Measurements from ENCODE around the gene GFRA4. TPM values are rescaled to one million over a fixed set of nuclear protein-coding genes. Genes with fewer than 3 reads are reported as not detected.

Gene GFRA4
- total and polyA plus RNA-seq, 2 experiments from 2014 or later = not detected

- no peaks in the 10 kb centered on the region for H4K20me1 ChIP-seq (ENCODE audit: insufficient read depth, poor library complexity, severe bottlenecking)
- H3K4me3 ChIP-seq = no peak overlapping the region
- peaks cover 19% of the 10 kb centered on the region for H3K27me3 ChIP-seq
- H3K4me2 ChIP-seq = no peak overlapping the region
- H3K79me2 ChIP-seq = no peaks in the 10 kb centered on the region
- 83% methylated on average over 57 of the region's 90 CpGs for WGBS (ENCODE audit: low lambda C conversion rate, missing lambda C conversion rate)
- no peaks in the 10 kb centered on the region for H3K36me3 ChIP-seq (replicated peaks; ENCODE audit: insufficient read depth, low read depth)
- no peak overlapping the region for H3K27ac ChIP-seq
- peaks cover 16% of the 10 kb centered on the region for H3K4me1 ChIP-seq (ENCODE audit: insufficient read depth)
- no peak for TF ChIP-seq CTCF (IDR thresholded peaks at IDR 0.05; ENCODE audit: poor library complexity)
- no peak for TF ChIP-seq EZH2phosphoT487 (IDR thresholded peaks at IDR 0.05; ENCODE audit: low read depth, severe bottlenecking, unreplicated experiment)
- TF ChIP-seq EZH2 (IDR thresholded peaks at IDR 0.05; ENCODE audit: borderline replicate concordance) = no peak
- H3K9me3 ChIP-seq (ENCODE audit: low read depth) = no peaks in the 10 kb centered on the region
- no peak overlapping the region for H2AFZ ChIP-seq
- no peak for DNase-seq (ENCODE audit: low spot score)
- no peaks in the 10 kb centered on the region for H3K9me2 ChIP-seq (replicated peaks; ENCODE audit: insufficient read depth)
Observed at GRCh38 chr20:3673221-3674070, 10.2 kb upstream of the GFRA4 start.

- DNase-seq (ENCODE audit: low spot score) = no peak
- Histone ChIP-seq H3K79me2 (no peaks in the 10 kb centered on the region), H3K4me2 (peak overlapping the region; percentile 69)
Observed at GRCh38 chr20:3672547-3673171, 9.5 kb upstream of the GFRA4 start.

DNA sequence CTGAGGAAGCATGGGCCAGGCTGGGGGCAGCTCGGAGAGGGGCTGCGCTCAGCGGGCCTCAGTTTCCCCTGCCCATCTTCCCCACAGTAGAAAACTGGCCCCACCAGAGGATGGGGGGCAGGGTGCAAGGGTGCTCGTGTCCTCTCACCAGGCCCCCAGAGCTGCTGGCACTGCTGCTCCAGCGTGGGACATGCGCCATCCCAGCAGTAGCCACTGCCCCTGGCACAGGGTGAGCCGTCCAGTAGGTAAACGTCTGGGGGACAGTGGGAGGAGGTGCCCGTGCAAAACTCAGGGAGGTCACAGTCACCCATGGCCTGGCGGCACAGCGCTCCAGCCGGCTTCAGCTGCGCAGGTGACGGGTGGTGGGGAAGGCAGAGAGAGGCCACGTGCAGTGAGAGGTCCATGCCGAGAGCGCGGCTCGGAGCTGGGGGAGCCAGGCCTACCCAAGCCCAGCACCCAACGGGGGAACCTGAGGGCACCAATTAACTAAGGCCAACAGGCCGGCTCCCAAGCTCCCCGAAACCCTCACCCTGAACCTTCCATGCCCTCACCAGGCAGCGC, 8.9 kb upstream of the GFRA4 start:
- no peaks in the 10 kb centered on the region for H3K79me2 ChIP-seq
- 69% methylated on average over 23 of the region's 23 CpGs for WGBS (ENCODE audit: low lambda C conversion rate, missing lambda C conversion rate)
- TF ChIP-seq EZH2 (IDR thresholded peaks at IDR 0.05; ENCODE audit: borderline replicate concordance) = no peak
- H3K27me3 ChIP-seq = peaks cover 19% of the 10 kb centered on the region
- no peaks in the 10 kb centered on the region for H3K9me3 ChIP-seq (ENCODE audit: low read depth)
- H3K4me2 ChIP-seq = no peak overlapping the region
- no peaks in the 10 kb centered on the region for H3K9me2 ChIP-seq (replicated peaks; ENCODE audit: insufficient read depth)
- no peak overlapping the region for H2AFZ ChIP-seq
- DNase-seq (ENCODE audit: low spot score) = no peak
- H3K36me3 ChIP-seq (replicated peaks; ENCODE audit: insufficient read depth, low read depth) = no peaks in the 10 kb centered on the region
- peaks cover 4% of the 10 kb centered on the region for H3K4me1 ChIP-seq (ENCODE audit: insufficient read depth)
- H4K20me1 ChIP-seq (ENCODE audit: insufficient read depth, poor library complexity, severe bottlenecking) = no peaks in the 10 kb centered on the region
- no peak overlapping the region for H3K4me3 ChIP-seq
- no peak overlapping the region for H3K27ac ChIP-seq

More at GRCh38 chr20:3672547-3673171, 9.5 kb upstream of the GFRA4 start:
- TF ChIP-seq EZH2phosphoT487 (IDR thresholded peaks at IDR 0.05; ENCODE audit: low read depth, severe bottlenecking, unreplicated experiment) = no peak
- peak; percentile 44 for TF ChIP-seq EZH2 (IDR thresholded peaks at IDR 0.05; ENCODE audit: borderline replicate concordance)
- WGBS (ENCODE audit: low lambda C conversion rate, missing lambda C conversion rate) = 32% methylated on average over 40 of the region's 58 CpGs
- Histone ChIP-seq H3K9me2 (replicated peaks; ENCODE audit: insufficient read depth) (no peaks in the 10 kb centered on the region), H3K4me3 (no peak overlapping the region), H3K27me3 (peaks cover 19% of the 10 kb centered on the region), H4K20me1 (ENCODE audit: insufficient read depth, poor library complexity, severe bottlenecking) (no peaks in the 10 kb centered on the region), H3K27ac (no peak overlapping the region), H3K9me3 (ENCODE audit: low read depth) (no peaks in the 10 kb centered on the region), H3K36me3 (replicated peaks; ENCODE audit: insufficient read depth, low read depth) (no peaks in the 10 kb centered on the region), H2AFZ (no peak overlapping the region), H3K4me1 (ENCODE audit: insufficient read depth) (peaks cover 8% of the 10 kb centered on the region)

DNA sequence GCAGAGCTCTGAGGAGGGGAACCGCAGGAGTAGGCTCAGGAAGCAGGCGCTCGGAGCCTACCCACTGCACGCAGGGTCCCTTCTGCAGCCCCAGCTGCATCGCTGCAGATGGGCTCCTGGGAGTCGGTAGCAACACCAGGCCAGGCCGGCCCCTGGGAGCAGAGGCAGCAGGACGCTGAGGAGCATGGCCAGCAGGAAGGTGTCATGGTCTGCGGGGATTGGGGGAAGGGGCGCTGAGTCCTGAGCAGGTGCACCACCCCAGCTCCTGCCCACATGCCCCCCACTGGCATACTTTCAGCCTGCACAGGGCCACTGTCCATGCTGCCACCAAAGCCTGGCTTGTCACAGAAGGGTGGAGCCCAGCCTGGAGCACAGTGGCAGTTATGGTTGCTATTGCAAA, 7.7 kb upstream of the GFRA4 start:
- no peaks in the 10 kb centered on the region for H3K79me2 ChIP-seq
- H3K36me3 ChIP-seq (replicated peaks; ENCODE audit: insufficient read depth, low read depth) = no peaks in the 10 kb centered on the region
- peaks cover 19% of the 10 kb centered on the region for H3K27me3 ChIP-seq
- WGBS (ENCODE audit: low lambda C conversion rate, missing lambda C conversion rate) = 91% methylated on average over 10 of the region's 10 CpGs
- H3K4me1 ChIP-seq (ENCODE audit: insufficient read depth) = peaks cover 5% of the 10 kb centered on the region
- H3K27ac ChIP-seq = no peak overlapping the region
- no peak overlapping the region for H2AFZ ChIP-seq
- no peak overlapping the region for H3K4me3 ChIP-seq
- no peak for TF ChIP-seq EZH2 (IDR thresholded peaks at IDR 0.05; ENCODE audit: borderline replicate concordance)
- TF ChIP-seq CTCF (IDR thresholded peaks at IDR 0.05; ENCODE audit: poor library complexity) = no peak
- no peak for TF ChIP-seq EZH2phosphoT487 (IDR thresholded peaks at IDR 0.05; ENCODE audit: low read depth, severe bottlenecking, unreplicated experiment)
- H3K4me2 ChIP-seq = no peak overlapping the region
- H3K9me3 ChIP-seq (ENCODE audit: low read depth) = no peaks in the 10 kb centered on the region
- H3K9me2 ChIP-seq (replicated peaks; ENCODE audit: insufficient read depth) = no peaks in the 10 kb centered on the region
- DNase-seq (ENCODE audit: low spot score) = no peak
- H4K20me1 ChIP-seq (ENCODE audit: insufficient read depth, poor library complexity, severe bottlenecking) = no peaks in the 10 kb centered on the region
